Pancreas (tissue), 10 donors: Measurements from ENCODE around the gene RBMS2. TPM values are rescaled to one million over a fixed set of nuclear protein-coding genes. Genes with fewer than 3 reads are reported as not detected.

ENCODE experiments used
- ATAC-seq, 4 donors: fragments of 200-7000 bp; cut with Tn5 transposase; one replicate each; pipeline versions ENCODE4 v1.8.0 to v1.9.1; 2020; ENCODE audit warnings: mild to moderate bottlenecking in 4 of 4, moderate library complexity in 4 of 4
- DNase-seq, 6 donors: peaks; one replicate each; pipeline ENCODE4 v3.0.0-alpha.2; 2020
- FAIRE-seq: peaks from 2 replicates; lab custom pipeline; 2012; peaks lifted over from hg19 to GRCh38; lab: Jason Lieb, UNC
- H3K27ac ChIP-seq, 4 donors: fragments of 200-600 bp; sonication (generic); 1 replicate in 3 of 4; 2 replicates in 1 of 4; pipeline versions ENCODE4 v1.5.0 to v1.8.0; 2020
- H3K27me3 ChIP-seq, 4 donors: fragments of 200-600 bp; one replicate each; pipeline ENCODE4 v1.8.0; 2021
- H3K36me3 ChIP-seq, 3 donors: fragments of 200-600 bp; sonication (generic) in 1 of 3; one replicate each; pipeline versions ENCODE4 v1.5.0 to v1.8.0; 2020 to 2021
- H3K4me1 ChIP-seq, 3 donors: fragments of 200-600 bp; one replicate each; pipeline ENCODE4 v1.8.0; 2021
- H3K4me3 ChIP-seq, 4 donors: fragments of 200-600 bp; sonication (generic) in 2 of 4; one replicate each; pipeline versions ENCODE4 v1.5.0 to v1.8.0; 2020 to 2021
- H3K9me3 ChIP-seq, 4 donors: fragments of 200-600 bp; one replicate each; pipeline ENCODE4 v1.8.0; 2021
- CTCF ChIP-seq, 4 donors: fragments of 200-600 bp; sonication (generic) in 3 of 4; IDR thresholded peaks; one replicate each; pipeline versions ENCODE4 v1.5.0 to v1.8.0; 2021; ENCODE audit warnings: antibody characterized with exemption in 4 of 4
- WGBS, 2 donors: extraction: QIAGEN DNeasy Blood & Tissue Kit; methylation state at CpG; one replicate each; pipeline ENCODE4 v1.1.7; 2013; 5-methylcytosine and 5-hydroxymethylcytosine counted together
- intact Hi-C, 3 donors: fragments of 100-400 bp; cut with DNase I; formaldehyde crosslinking; loops; one replicate each; pipeline versions ENCODE4 v1.11.1 to v1.14.2; 2022
- polyA plus RNA-seq, 2 donors: library from polyadenylated mRNA; stranded (reverse); fragments of 200-250 nt; gene quantifications; one replicate each; pipeline ENCODE4 v1.2.3, GENCODE V29; 2013
- total RNA-seq, 6 donors: library from RNA; stranded (reverse); fragmentation: NEBNext Ultra II Directional in 4 of 6; extraction: Animal tissue kit (Norgen Biotek cat#: 25700) in 4 of 6; gene quantifications; one replicate each; pipeline versions ENCODE4 v1.2.1 to v1.2.4, GENCODE V29; 2021 to 2023
- donor health status: healthy with polysubstance abuse.
- donor health status: DM: no; HTN: no; CAD: no; lungs with moderate emphysema.
- donor health status: DM: no; HTN: no; CAD: no.
- donor health status: control.
- donor health status: control.
- donor health status: Bipolar disorder and iron deficiency.
- donor health status: DM: yes; HTN: yes; CAD: no.
- donor health status: DM: no; HTN: no; CAD: no.
- donor health status: DM: no; HTN: no; CAD: no.
- donor health status: DM: yes; HTN: yes; CAD: no.

The RBMS2 gene
- total and polyA plus RNA-seq, 8 donors, result 5.4 to 30.8 (median 10.4) TPM

GRCh38 chr12:56578983-56579546, 57.4 kb downstream of the RBMS2 start:
- no peaks in the 10 kb centered on the region for H3K4me1 ChIP-seq
- DNase-seq (no peak), ATAC-seq (no peak), FAIRE-seq (no peak)
- no peak for TF ChIP-seq CTCF (IDR thresholded peaks at IDR 0.05)
- H3K27ac ChIP-seq, result no peak overlapping the region
- WGBS, 2 donors, result 88 to 89% methylated on average over 10 of the region's 10 CpGs
- intact Hi-C loops, result no loop called here
- no peak overlapping the region for H3K4me3 ChIP-seq
- no peaks in the 10 kb centered on the region for H3K36me3 ChIP-seq
- H3K9me3 ChIP-seq, result no peaks in the 10 kb centered on the region
- H3K27me3 ChIP-seq, result no peaks in the 10 kb centered on the region

- no peak overlapping the region for H3K27ac ChIP-seq
- intact Hi-C loops, result no loop called here
- no peaks in the 10 kb centered on the region for H3K4me1 ChIP-seq
- H3K9me3 ChIP-seq, result no peaks in the 10 kb centered on the region
- 77 to 83% methylated on average over 10 of the region's 10 CpGs for WGBS, 2 donors
- no peaks in the 10 kb centered on the region for H3K27me3 ChIP-seq
- no peak for DNase-seq
- no peaks in the 10 kb centered on the region for H3K36me3 ChIP-seq
- TF ChIP-seq CTCF (IDR thresholded peaks at IDR 0.05), result no peak
- no peak for ATAC-seq
- no peak for FAIRE-seq
- no peak overlapping the region for H3K4me3 ChIP-seq
These were observed 60.0 kb downstream of the RBMS2 start for GRCh38 chr12:56581418-56582145.

GRCh38 chr12:56585098-56585497, 63.5 kb downstream of the RBMS2 start:
- TF ChIP-seq CTCF (IDR thresholded peaks at IDR 0.05), result no peak
- Histone ChIP-seq H3K27me3 (no peaks in the 10 kb centered on the region), H3K27ac (no peak overlapping the region), H3K4me3 (no peak overlapping the region), H3K9me3 (no peaks in the 10 kb centered on the region), H3K4me1 (no peaks in the 10 kb centered on the region), H3K36me3 (peaks cover 0 to 16% (median 0%) of the 10 kb centered on the region in 3 donors)
- WGBS, 2 donors, result 82 to 84% methylated on average over 4 of the region's 4 CpGs
- DNase-seq, result no peak
- ATAC-seq, result no peak
- intact Hi-C loops, result no loop called here
- no peak for FAIRE-seq

- 82 to 94% methylated on average over 1 of the region's 1 CpG for WGBS, 2 donors
- Histone ChIP-seq H3K4me3 (no peak overlapping the region), H3K27ac (no peak overlapping the region), H3K9me3 (no peaks in the 10 kb centered on the region), H3K36me3 (peaks cover 0 to 16% (median 0%) of the 10 kb centered on the region in 3 donors), H3K4me1 (no peaks in the 10 kb centered on the region), H3K27me3 (no peaks in the 10 kb centered on the region)
- FAIRE-seq (no peak), ATAC-seq (no peak), DNase-seq (no peak)
- intact Hi-C loops, result no loop called here
- TF ChIP-seq CTCF (IDR thresholded peaks at IDR 0.05), result no peak
These were observed 68.2 kb downstream of the RBMS2 start for GRCh38 chr12:56589783-56590182.
